SK-N-SH (cell line): ENCODE measurements around the gene DGKD. TPM values are rescaled to one million over a fixed set of nuclear protein-coding genes. Genes with fewer than 3 reads are reported as not detected.

ENCODE experiments used
- CTCF ChIA-PET: fragments of 300-600, 350-600 bp; formaldehyde crosslinking; extraction: SDS; loops from one replicate; lab custom pipeline; 2021; lab: Yijun Ruan, JAX
- POLR2A ChIA-PET: fragments of 350-600 bp; sonication (Branson Sonifier 250); formaldehyde crosslinking; extraction: SDS; loops from one replicate; lab custom pipeline; 2020; ENCODE audit warnings: antibody characterized with exemption, inconsistent platforms; lab: Yijun Ruan, JAX
- DNase-seq: peaks from one replicate; pipeline ENCODE4 v3.0.0; 2012
- H2AFZ ChIP-seq: fragments of 200-600 bp; sonication (generic); 2 replicates; pipeline ENCODE4 v1.8.1; 2016; ENCODE audit warnings: antibody characterized with exemption, mild to moderate bottlenecking, low read depth
- H3F3A ChIP-seq: fragments of 200-600 bp; sonication (generic); replicated peaks from 2 replicates; pipeline ENCODE3; 2016; ENCODE audit warnings: antibody characterized with exemption, mild to moderate bottlenecking; ENCODE audit not compliant: insufficient read depth
- H3K27ac ChIP-seq, 2 experiments: fragments of 200-500 bp in 1 of 2; fragments of 200-600 bp in 1 of 2; sonication (Bioruptor generic) in 1 of 2; sonication (generic), shearing (Covaris generic) in 1 of 2; 2 replicates each; pipeline versions ENCODE4 v1.5.1 to v1.6.1; 2014 to 2016; ENCODE audit warnings: low read depth in 2 of 2, inconsistent platforms in 1 of 2, low read length in 1 of 2, mild to moderate bottlenecking in 1 of 2, mixed read lengths in 1 of 2
- H3K27me3 ChIP-seq: fragments of 200-600 bp; sonication (generic), shearing (Covaris generic); 2 replicates; pipeline ENCODE4 v1.6.1; 2016; ENCODE audit warnings: mixed run types; ENCODE audit not compliant: insufficient read depth
- H3K36me3 ChIP-seq, 2 experiments: fragments of 200-500 bp in 1 of 2; fragments of 200-600 bp in 1 of 2; sonication (Bioruptor generic) in 1 of 2; sonication (generic) in 1 of 2; replicated peaks in 1 of 2; 2 replicates each; pipeline versions ENCODE3 to v1.5.1; 2014 to 2016; ENCODE audit warnings: low read length in 1 of 2, mild to moderate bottlenecking in 1 of 2; ENCODE audit not compliant: insufficient read depth in 2 of 2, control insufficient read depth in 1 of 2
- H3K4me1 ChIP-seq, 2 experiments: fragments of 200-500 bp in 1 of 2; fragments of 200-600 bp in 1 of 2; sonication (Bioruptor generic) in 1 of 2; sonication (generic), shearing (Covaris generic) in 1 of 2; 2 replicates each; pipeline versions ENCODE4 v1.5.1 to v1.6.1; 2014 to 2016; ENCODE audit warnings: low read depth in 1 of 2, low read length in 1 of 2, mixed run types in 1 of 2; ENCODE audit not compliant: insufficient read depth in 2 of 2, control insufficient read depth in 1 of 2
- H3K4me2 ChIP-seq: fragments of 200-600 bp; sonication (generic), shearing (Covaris generic); 2 replicates; pipeline ENCODE4 v1.6.1; 2017; ENCODE audit warnings: mixed run types
- H3K4me3 ChIP-seq, 2 experiments: fragments of 200-500 bp in 1 of 2; fragments of 200-600 bp in 1 of 2; sonication (Bioruptor generic) in 1 of 2; sonication (generic), shearing (Covaris generic) in 1 of 2; 2 replicates each; pipeline versions ENCODE4 v1.5.1 to v1.8.1; 2014 to 2016; ENCODE audit warnings: low read depth in 2 of 2, inconsistent platforms in 1 of 2, low read length in 1 of 2, mild to moderate bottlenecking in 1 of 2, mixed read lengths in 1 of 2, moderate library complexity in 1 of 2
- H3K79me2 ChIP-seq: fragments of 200-600 bp; sonication (generic); 2 replicates; pipeline ENCODE4 v1.8.1; 2017; ENCODE audit warnings: mild to moderate bottlenecking; ENCODE audit not compliant: insufficient read depth
- H3K9ac ChIP-seq: fragments of 200-600 bp; sonication (generic); 2 replicates; pipeline ENCODE4 v1.6.1; 2017; ENCODE audit warnings: mixed run types
- H3K9me2 ChIP-seq: fragments of 200-600 bp; sonication (generic); 2 replicates; pipeline ENCODE4 v1.6.1; 2017; ENCODE audit warnings: mixed run types
- H3K9me3 ChIP-seq: fragments of 200-600 bp; sonication (generic); 2 replicates; pipeline ENCODE4 v1.6.1; 2017; ENCODE audit warnings: mixed run types, mild to moderate bottlenecking, moderate library complexity
- H4K20me1 ChIP-seq: fragments of 200-600 bp; sonication (generic); 2 replicates; pipeline ENCODE4 v1.6.1; 2017; ENCODE audit warnings: mild to moderate bottlenecking, mixed run types; ENCODE audit not compliant: insufficient read depth
- CHD2 ChIP-seq: fragments of 150-350 bp; IDR thresholded peaks from 2 replicates; pipeline ENCODE4 v1.6.1; 2018; ENCODE audit warnings: low read length; ENCODE audit not compliant: partially characterized antibody
- EZH2phosphoT487 ChIP-seq: fragments of 200-600 bp; sonication (generic); IDR thresholded peaks from 2 replicates; pipeline ENCODE4 v1.6.1; 2017; ENCODE audit warnings: low read depth, mixed run types, mild to moderate bottlenecking, antibody characterized with exemption, moderate library complexity, borderline replicate concordance
- FOSL2 ChIP-seq: IDR thresholded peaks from 2 replicates; pipeline ENCODE4 v1.4.0; 2012; ENCODE audit warnings: low read depth, mild to moderate bottlenecking, moderate library complexity, borderline replicate concordance
- FOXM1 ChIP-seq: IDR thresholded peaks from 2 replicates; pipeline ENCODE4 v1.4.0; 2012; ENCODE audit warnings: low read depth, mild to moderate bottlenecking
- GABPA ChIP-seq: IDR thresholded peaks from 2 replicates; pipeline ENCODE4 v1.4.0; 2012; ENCODE audit warnings: low read depth, mild to moderate bottlenecking
- GATA2 ChIP-seq: sonication (generic); formaldehyde crosslinking; IDR thresholded peaks from 2 replicates; pipeline ENCODE4 v1.5.0; 2020; ENCODE audit warnings: mild to moderate bottlenecking, missing genetic modification reagents
- JUND ChIP-seq: IDR thresholded peaks from 2 replicates; pipeline ENCODE4 v1.4.0; 2012
- PBX3 ChIP-seq: IDR thresholded peaks from 2 replicates; pipeline ENCODE4; 2012
- POLR2AphosphoS5 ChIP-seq: IDR thresholded peaks from 2 replicates; pipeline ENCODE4 v1.6.1; 2012; ENCODE audit warnings: low read depth, low read length
- RAD21 ChIP-seq: IDR thresholded peaks from 2 replicates; pipeline ENCODE4 v1.6.1; 2012; ENCODE audit warnings: mild to moderate bottlenecking, low read length
- WGBS: methylation state at CpG from one replicate; pipeline ENCODE4 v1.1.6; 2017; ENCODE audit warnings: low lambda C conversion rate; 5-methylcytosine and 5-hydroxymethylcytosine counted together
- polyA plus RNA-seq, 3 experiments: library from polyadenylated mRNA; depleted of rRNA; stranded (reverse); fragments of >200 nt; gene quantifications; 2 replicates each; pipeline ENCODE4 v1.2.3, GENCODE V29; 2012
- TF ChIP-seq, protein P1 (sequence below): fragments of 150-350 bp; IDR thresholded peaks from 2 replicates; pipeline ENCODE4 v1.6.1; 2017; ENCODE audit warnings: antibody characterized with exemption, low read length, low read depth, borderline replicate concordance
- TF ChIP-seq, protein P2 (sequence below): fragments of 150-350 bp; IDR thresholded peaks from 2 replicates; pipeline ENCODE4 v1.6.1; 2016; ENCODE audit warnings: mild to moderate bottlenecking, low read depth, low read length

Gene DGKD
- polyA plus RNA-seq, 1 of the 3 experiments (the other 2 are of a cell fraction) = 21.7 TPM

GRCh38 chr2:233352141-233352842 is 2.0 kb upstream of the DGKD start:
- no peak for DNase-seq
- H3K4me2 ChIP-seq = no peak overlapping the region
- 97% methylated on average over 25 of the region's 25 CpGs for WGBS
- TF ChIP-seq, protein P1, sequence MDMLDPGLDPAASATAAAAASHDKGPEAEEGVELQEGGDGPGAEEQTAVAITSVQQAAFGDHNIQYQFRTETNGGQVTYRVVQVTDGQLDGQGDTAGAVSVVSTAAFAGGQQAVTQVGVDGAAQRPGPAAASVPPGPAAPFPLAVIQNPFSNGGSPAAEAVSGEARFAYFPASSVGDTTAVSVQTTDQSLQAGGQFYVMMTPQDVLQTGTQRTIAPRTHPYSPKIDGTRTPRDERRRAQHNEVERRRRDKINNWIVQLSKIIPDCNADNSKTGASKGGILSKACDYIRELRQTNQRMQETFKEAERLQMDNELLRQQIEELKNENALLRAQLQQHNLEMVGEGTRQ = no peak
- no peak for TF ChIP-seq RAD21
- TF ChIP-seq, all 33 proteins: peak for 0
- Histone ChIP-seq H3K36me3 (no peaks in the 10 kb centered on the region), H3K79me2 (peaks cover 25% of the 10 kb centered on the region), H4K20me1 (0 out of 2 replicates have a peak, but pooled peaks cover 11% of the 10 kb centered on the region), H3K27me3 (no peaks in the 10 kb centered on the region), H2AFZ (no peak overlapping the region), H3K4me3 (no peak overlapping the region), H3K9me3 (no peaks in the 10 kb centered on the region), H3K9ac (no peak overlapping the region), H3F3A (peaks cover 3% of the 10 kb centered on the region), H3K27ac (peak overlapping the region in 1 of 2 experiments; percentile 86; a peak in 2 of 4 replicates), H3K9me2 (no peaks in the 10 kb centered on the region), H3K4me1 (peaks cover 29 to 33% of the 10 kb centered on the region in 2 experiments; a peak in 3 of 4 replicates)
- ChIA-PET CTCF (interaction anchor here (2.6 kb wide), 1 partner anchor 95 kb away, joined by 11 read pairs; no protein-coding TSS in a partner anchor), POLR2A (no interaction called here)

- ChIA-PET CTCF (interaction anchor here (0.7 to 2.6 kb wide), 18 partner anchors 8 to 94 kb away, joined by 3 to 11 read pairs (median 4); no protein-coding TSS in a partner anchor), POLR2A (no interaction called here)
- H3K9ac ChIP-seq = peak overlapping the region; percentile 64; the same call in 1 of the 2 replicates
- peak overlapping the region; percentile 51 to 56; a peak in 2 of 4 replicates for H3K4me3 ChIP-seq
- peaks cover 3% of the 10 kb centered on the region for H3F3A ChIP-seq
- peak; percentile 52 for DNase-seq
- peak overlapping the region; percentile 81 for H3K4me2 ChIP-seq
- H3K27me3 ChIP-seq = no peaks in the 10 kb centered on the region
- H2AFZ ChIP-seq = peak overlapping the region; percentile 99
- peaks cover 31% of the 10 kb centered on the region for H3K79me2 ChIP-seq
- WGBS = 95% methylated on average over 10 of the region's 22 CpGs
- peaks cover 29 to 33% of the 10 kb centered on the region in 2 experiments; a peak in 3 of 4 replicates for H3K4me1 ChIP-seq
- no peak overlapping the region for H3K27ac ChIP-seq
- 0 out of 2 replicates have a peak, but pooled peaks cover 11% of the 10 kb centered on the region for H4K20me1 ChIP-seq
- TF ChIP-seq FOSL2 (no peak), GATA2 (CRISPR knock-in tag) (no peak), GABPA (no peak)
- H3K36me3 ChIP-seq = peaks cover 0 to 3% of the 10 kb centered on the region in 2 experiments
- H3K9me2 ChIP-seq = no peaks in the 10 kb centered on the region
- H3K9me3 ChIP-seq = no peaks in the 10 kb centered on the region
Measured at GRCh38 chr2:233353101-233353768, 1.1 kb upstream of the DGKD start.

- H3K9me3 ChIP-seq = no peaks in the 10 kb centered on the region
- H3K36me3 ChIP-seq = peaks cover 0 to 8% of the 10 kb centered on the region in 2 experiments
- H2AFZ ChIP-seq = no peak overlapping the region
- H3K27ac ChIP-seq = peak overlapping the region in 1 of 2 experiments; percentile 43; a peak in 1 of 4 replicates
- TF ChIP-seq CHD2 (no peak), GABPA (no peak), FOXM1 (no peak), EZH2phosphoT487 (no peak), JUND (no peak), POLR2AphosphoS5 (no peak), PBX3 (no peak)
- TF ChIP-seq, protein P2, sequence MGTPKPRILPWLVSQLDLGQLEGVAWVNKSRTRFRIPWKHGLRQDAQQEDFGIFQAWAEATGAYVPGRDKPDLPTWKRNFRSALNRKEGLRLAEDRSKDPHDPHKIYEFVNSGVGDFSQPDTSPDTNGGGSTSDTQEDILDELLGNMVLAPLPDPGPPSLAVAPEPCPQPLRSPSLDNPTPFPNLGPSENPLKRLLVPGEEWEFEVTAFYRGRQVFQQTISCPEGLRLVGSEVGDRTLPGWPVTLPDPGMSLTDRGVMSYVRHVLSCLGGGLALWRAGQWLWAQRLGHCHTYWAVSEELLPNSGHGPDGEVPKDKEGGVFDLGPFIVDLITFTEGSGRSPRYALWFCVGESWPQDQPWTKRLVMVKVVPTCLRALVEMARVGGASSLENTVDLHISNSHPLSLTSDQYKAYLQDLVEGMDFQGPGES = no peak
- H4K20me1 ChIP-seq = 0 out of 2 replicates have a peak, but pooled peaks cover 11% of the 10 kb centered on the region
- ChIA-PET CTCF (interaction anchor here (0.6 to 2.6 kb wide), 16 partner anchors 10 to 454 kb away, joined by 3 to 11 read pairs (median 4); no protein-coding TSS in a partner anchor), POLR2A (no interaction called here)
- no peak overlapping the region; the same call in 1 of the 2 replicates for H3K9ac ChIP-seq
- H3K79me2 ChIP-seq = peaks cover 44% of the 10 kb centered on the region
- no peaks in the 10 kb centered on the region for H3K9me2 ChIP-seq
- H3K4me1 ChIP-seq = peaks cover 29% of the 10 kb centered on the region in 2 experiments; a peak in 3 of 4 replicates
- no peaks in the 10 kb centered on the region for H3K27me3 ChIP-seq
- H3K4me3 ChIP-seq = peak overlapping the region; percentile 82 to 84; a peak in 3 of 4 replicates
- no peak overlapping the region; the same call in 1 of the 2 replicates for H3K4me2 ChIP-seq
- H3F3A ChIP-seq = peaks cover 3% of the 10 kb centered on the region
- DNase-seq = no peak
- WGBS = no CpG with 5 or more reads among the region's 77 CpGs
Measured at GRCh38 chr2:233354500-233354924, 218 bp downstream of the DGKD start.
